HCT116 (cell line): ENCODE results near the gene MEIS1. TPM values are rescaled to one million over a fixed set of nuclear protein-coding genes. Genes with fewer than 3 reads are reported as not detected.

Experiments used
- ATAC-seq: fragments of 200-7000 bp; cut with Tn5 transposase; 2 replicates; pipeline ENCODE4 v1.9.1; 2020; ENCODE audit warnings: mild to moderate bottlenecking, moderate library complexity
- BruUV-seq: library from RNA; stranded (reverse); fragments of 400-500 nt; replicated peaks from 2 replicates; lab custom pipeline; 2021; lab: Mats Ljungman, UMichigan
- CTCF ChIA-PET: fragments of 300-600 bp; sonication (Branson Sonifier 250); formaldehyde crosslinking; loops from one replicate; lab custom pipeline; 2021; ENCODE audit warnings: antibody characterized with exemption; lab: Charles Lee
- POLR2A ChIA-PET: fragments of 300-600, 350-600 bp; sonication (Branson Sonifier 250); formaldehyde crosslinking; loops from one replicate; lab custom pipeline; 2021; ENCODE audit warnings: antibody characterized with exemption; lab: Charles Lee
- RAD21 ChIA-PET, 2 experiments: fragments of 300-600 bp; sonication (Branson Sonifier 250); formaldehyde crosslinking; loops; one replicate each; lab custom pipeline; 2023; ENCODE audit warnings: low total read pairs in 2 of 2; ENCODE audit not compliant: uncharacterized antibody in 2 of 2, unreplicated experiment in 2 of 2, low non-redundant PET in 1 of 2; lab: Charles Lee
- DNase-seq: peaks from one replicate; pipeline ENCODE4 v3.0.0-alpha.2; 2010; ENCODE audit warnings: low read depth, low spot score
- H2AFZ ChIP-seq: fragments of 200-600 bp; shearing (Covaris generic), sonication (generic); 2 replicates; pipeline ENCODE4 v1.6.1; 2017; ENCODE audit warnings: low read depth, mixed run types, mixed read lengths, antibody characterized with exemption, low read length; ENCODE audit not compliant: poor library complexity, severe bottlenecking
- H3K27ac ChIP-seq: 2 replicates; pipeline ENCODE4 v1.5.1; 2012; ENCODE audit warnings: low read depth, low read length
- H3K27me3 ChIP-seq: fragments of 200-600 bp; sonication (generic); 2 replicates; pipeline ENCODE4 v1.6.1; 2016; ENCODE audit warnings: mixed run types, low read length, mixed read lengths; ENCODE audit not compliant: insufficient read depth
- H3K36me3 ChIP-seq, 2 experiments: fragments of 200-500 bp in 1 of 2; fragments of 200-600 bp in 1 of 2; sonication (Bioruptor generic) in 1 of 2; sonication (generic) in 1 of 2; 2 replicates each; pipeline versions ENCODE4 v1.5.1 to v1.6.1; 2014 to 2016; ENCODE audit warnings: low read length in 2 of 2, inconsistent platforms in 1 of 2, mixed read lengths in 1 of 2, mixed run types in 1 of 2; ENCODE audit not compliant: insufficient read depth in 2 of 2, control insufficient read depth in 1 of 2
- H3K4me1 ChIP-seq, 2 experiments: fragments of 200-600 bp in 1 of 2; sonication (generic) in 1 of 2; 2 replicates each; pipeline versions ENCODE4 v1.5.1 to v1.6.1; 2012 to 2017; ENCODE audit warnings: low read length in 2 of 2, inconsistent platforms in 1 of 2, mild to moderate bottlenecking in 1 of 2, mixed read lengths in 1 of 2, mixed run types in 1 of 2, moderate library complexity in 1 of 2; ENCODE audit not compliant: insufficient read depth in 2 of 2, control insufficient read depth in 1 of 2
- H3K4me2 ChIP-seq: fragments of 200-600 bp; sonication (generic); 2 replicates; pipeline ENCODE4 v1.6.1; 2017; ENCODE audit warnings: mixed run types, low read length, mixed read lengths
- H3K4me3 ChIP-seq, 2 experiments: fragments of 200-600 bp in 1 of 2; sonication (generic) in 1 of 2; replicated peaks in 1 of 2; 2 replicates each; pipeline ENCODE4 v1.5.1; 2011 to 2016; ENCODE audit warnings: low read length in 2 of 2, control low read depth in 1 of 2, low read depth in 1 of 2, mild to moderate bottlenecking in 1 of 2, mixed read lengths in 1 of 2, mixed run types in 1 of 2
- H3K79me2 ChIP-seq: fragments of 200-600 bp; sonication (generic); 2 replicates; pipeline ENCODE4 v1.6.1; 2017; ENCODE audit warnings: mild to moderate bottlenecking, mixed run types, low read length, moderate library complexity, mixed read lengths; ENCODE audit not compliant: insufficient read depth
- H3K9ac ChIP-seq: fragments of 200-600 bp; sonication (generic); 2 replicates; pipeline ENCODE4 v1.6.1; 2016; ENCODE audit warnings: low read length, mixed read lengths
- H3K9me2 ChIP-seq: fragments of 200-600 bp; sonication (generic), shearing (Covaris generic); 2 replicates; pipeline ENCODE4 v1.6.1; 2017; ENCODE audit warnings: mixed run types, mild to moderate bottlenecking, moderate library complexity; ENCODE audit not compliant: insufficient read depth
- H3K9me3 ChIP-seq, 2 experiments: fragments of 200-500 bp in 1 of 2; fragments of 200-600 bp in 1 of 2; sonication (Bioruptor generic) in 1 of 2; sonication (generic) in 1 of 2; 2 replicates each; pipeline ENCODE4 v1.6.1; 2014 to 2017; ENCODE audit warnings: low read length in 2 of 2, mixed read lengths in 2 of 2, inconsistent platforms in 1 of 2, low read depth in 1 of 2, mild to moderate bottlenecking in 1 of 2, mixed run types in 1 of 2, moderate library complexity in 1 of 2; ENCODE audit not compliant: control insufficient read depth in 1 of 2, insufficient read depth in 1 of 2
- H4K20me1 ChIP-seq: fragments of 200-600 bp; sonication (generic), shearing (Covaris generic); 2 replicates; pipeline ENCODE4 v1.6.1; 2017; ENCODE audit warnings: mixed run types, mild to moderate bottlenecking, moderate library complexity; ENCODE audit not compliant: insufficient read depth
- CBX3 ChIP-seq: IDR thresholded peaks from 2 replicates; pipeline ENCODE4 v1.6.1; 2012; ENCODE audit warnings: low read depth
- CEBPB ChIP-seq: IDR thresholded peaks from 2 replicates; pipeline ENCODE4 v1.6.1; 2012; ENCODE audit warnings: low read depth
- ELF1 ChIP-seq: IDR thresholded peaks from 2 replicates; pipeline ENCODE4 v1.6.1; 2012; ENCODE audit warnings: low read depth, borderline replicate concordance
- EZH2 ChIP-seq: fragments of 200-600 bp; sonication (generic); IDR thresholded peaks from 2 replicates; pipeline ENCODE4 v1.6.1; 2017; ENCODE audit warnings: antibody characterized with exemption, mixed run types
- EZH2phosphoT487 ChIP-seq: fragments of 200-600 bp; IDR thresholded peaks from 2 replicates; pipeline ENCODE4 v1.6.1; 2018; ENCODE audit warnings: antibody characterized with exemption, borderline replicate concordance
- FOSL1 ChIP-seq: IDR thresholded peaks from 2 replicates; pipeline ENCODE4 v1.6.1; 2012; ENCODE audit warnings: low read depth
- JUND ChIP-seq: IDR thresholded peaks from 2 replicates; pipeline ENCODE4 v1.6.1; 2012
- POLR2A ChIP-seq: IDR thresholded peaks from 2 replicates; pipeline ENCODE4 v1.7.0; 2011; ENCODE audit warnings: borderline replicate concordance; ENCODE audit not compliant: insufficient read depth, insufficient read length; ENCODE audit errors: extremely low read depth
- SP1 ChIP-seq: IDR thresholded peaks from 2 replicates; pipeline ENCODE4 v1.6.1; 2012; ENCODE audit warnings: low read depth
- ZNF274 ChIP-seq: fragments of 200-500 bp; sonication (Bioruptor generic); IDR thresholded peaks from 2 replicates; pipeline ENCODE4 v1.6.1; 2014; ENCODE audit warnings: mild to moderate bottlenecking, low read depth, low read length, inconsistent platforms
- intact Hi-C: fragments of 100-400 bp; cut with micrococcal nuclease; formaldehyde crosslinking; loops from 2 replicates; pipeline ENCODE4 v1.10.0; 2022
- total RNA-seq: library from RNA; stranded (reverse); gene quantifications from one replicate; pipeline ENCODE4 v1.2.1, GENCODE V29; 2021; ENCODE audit not compliant: unreplicated experiment
- TF ChIP-seq, protein P1 (sequence below), 3 experiments: fragments of 200-600 bp in 1 of 3; sonication (generic) in 1 of 3; IDR thresholded peaks in 2 of 3; conservative IDR thresholded peaks in 1 of 3; 2 replicates each; pipeline ENCODE4 v1.5.1; 2012 to 2017; ENCODE audit warnings: low read depth in 2 of 3, low read length in 2 of 3, antibody characterized with exemption in 1 of 3, borderline replicate concordance in 1 of 3, control low read depth in 1 of 3, mild to moderate bottlenecking in 1 of 3, mixed read lengths in 1 of 3, mixed run types in 1 of 3, moderate library complexity in 1 of 3; ENCODE audit not compliant: insufficient read depth in 1 of 3

Gene MEIS1
- total RNA-seq, 1 experiment from 2014 or later: 0.32 TPM

DNA sequence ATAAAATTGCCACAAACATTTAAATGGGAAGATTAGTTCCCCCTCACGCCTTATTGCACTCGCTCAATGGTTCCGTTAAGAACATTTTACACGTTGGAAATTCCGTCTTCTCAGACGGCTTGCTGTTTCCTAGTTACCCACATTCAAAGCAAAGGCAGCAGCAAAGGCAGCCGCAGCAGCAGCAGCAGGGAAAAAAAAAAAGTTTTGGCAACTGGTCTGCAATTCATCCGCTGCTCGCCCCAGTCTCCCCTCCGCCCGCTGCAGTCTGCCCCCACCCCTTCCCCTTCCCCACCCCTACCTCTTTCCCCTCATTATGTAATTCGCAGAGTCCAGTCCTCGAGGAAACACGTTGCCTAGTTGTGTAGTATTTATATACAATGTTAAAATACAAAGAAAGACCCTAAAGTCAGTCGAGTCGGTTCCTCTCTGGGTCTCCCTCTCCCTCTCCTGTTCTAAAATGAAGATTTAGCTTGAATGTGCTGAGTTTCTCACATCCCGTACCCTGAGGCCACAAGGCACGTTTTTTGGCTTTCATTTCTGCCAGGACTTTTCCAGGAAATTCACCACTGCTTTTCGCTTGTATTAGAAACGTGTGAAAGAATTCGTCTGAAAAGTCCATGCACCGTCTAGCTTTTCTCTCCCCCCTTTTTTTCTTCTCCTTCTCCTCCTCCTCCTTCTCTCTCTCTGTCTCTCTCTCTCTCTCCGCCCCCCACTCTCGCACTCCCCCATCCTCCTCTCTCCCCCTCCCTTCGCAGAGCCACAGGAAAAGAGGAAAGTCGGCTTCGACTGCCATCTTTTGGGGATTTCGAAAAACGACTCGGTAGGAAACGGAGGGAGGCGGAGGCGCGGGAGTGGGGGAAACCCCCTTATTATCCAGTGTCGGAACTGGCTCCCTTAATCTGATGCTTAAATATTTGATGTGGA, 140.0 kb downstream of the MEIS1 start:
- TF ChIP-seq POLR2A (no peak), SP1 (no peak), CBX3 (no peak), EZH2 (no peak), EZH2phosphoT487 (no peak), ELF1 (no peak), ZNF274 (no peak), FOSL1 (no peak), CEBPB (no peak), JUND (no peak)
- TF ChIP-seq, protein P1, sequence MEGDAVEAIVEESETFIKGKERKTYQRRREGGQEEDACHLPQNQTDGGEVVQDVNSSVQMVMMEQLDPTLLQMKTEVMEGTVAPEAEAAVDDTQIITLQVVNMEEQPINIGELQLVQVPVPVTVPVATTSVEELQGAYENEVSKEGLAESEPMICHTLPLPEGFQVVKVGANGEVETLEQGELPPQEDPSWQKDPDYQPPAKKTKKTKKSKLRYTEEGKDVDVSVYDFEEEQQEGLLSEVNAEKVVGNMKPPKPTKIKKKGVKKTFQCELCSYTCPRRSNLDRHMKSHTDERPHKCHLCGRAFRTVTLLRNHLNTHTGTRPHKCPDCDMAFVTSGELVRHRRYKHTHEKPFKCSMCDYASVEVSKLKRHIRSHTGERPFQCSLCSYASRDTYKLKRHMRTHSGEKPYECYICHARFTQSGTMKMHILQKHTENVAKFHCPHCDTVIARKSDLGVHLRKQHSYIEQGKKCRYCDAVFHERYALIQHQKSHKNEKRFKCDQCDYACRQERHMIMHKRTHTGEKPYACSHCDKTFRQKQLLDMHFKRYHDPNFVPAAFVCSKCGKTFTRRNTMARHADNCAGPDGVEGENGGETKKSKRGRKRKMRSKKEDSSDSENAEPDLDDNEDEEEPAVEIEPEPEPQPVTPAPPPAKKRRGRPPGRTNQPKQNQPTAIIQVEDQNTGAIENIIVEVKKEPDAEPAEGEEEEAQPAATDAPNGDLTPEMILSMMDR (IDR thresholded peaks at IDR 0.05 in 2 of 3, conservative IDR thresholded peaks at IDR 0.05 in 1 of 3; ENCODE audit: borderline replicate concordance in 1 of 3, insufficient read depth in 1 of 3, low read depth in 2 of 3, low read length in 2 of 3): no peak
- no peak overlapping the region for H2AFZ ChIP-seq
- H4K20me1 ChIP-seq: no peaks in the 10 kb centered on the region
- no peak overlapping the region for H3K27ac ChIP-seq
- H3K4me1 ChIP-seq: no peaks in the 10 kb centered on the region
- no peak overlapping the region for H3K9ac ChIP-seq
- no peaks in the 10 kb centered on the region for H3K79me2 ChIP-seq
- no peaks in the 10 kb centered on the region for H3K9me3 ChIP-seq
- ChIA-PET CTCF (no interaction called here), POLR2A (no interaction called here), RAD21 (no interaction called here)
- H3K4me3 ChIP-seq: no peak overlapping the region
- no peaks in the 10 kb centered on the region for H3K36me3 ChIP-seq
- H3K4me2 ChIP-seq: no peak overlapping the region
- ATAC-seq (no peak), DNase-seq (no peak)
- intact Hi-C loops: no loop called here
- H3K27me3 ChIP-seq: no peaks in the 10 kb centered on the region
- BruUV-seq: no TSS peak
- no peaks in the 10 kb centered on the region for H3K9me2 ChIP-seq
